Measurements from ENCODE around the gene ARL14EP. TPM values are rescaled to one million over a fixed set of nuclear protein-coding genes. Genes with fewer than 3 reads are reported as not detected.
A peak's percentile ranks its signal among the peaks of the same experiment; 100 is the strongest.

The ARL14EP gene
- polyA plus RNA-seq, 1 experiment = 47.2 TPM

DNA sequence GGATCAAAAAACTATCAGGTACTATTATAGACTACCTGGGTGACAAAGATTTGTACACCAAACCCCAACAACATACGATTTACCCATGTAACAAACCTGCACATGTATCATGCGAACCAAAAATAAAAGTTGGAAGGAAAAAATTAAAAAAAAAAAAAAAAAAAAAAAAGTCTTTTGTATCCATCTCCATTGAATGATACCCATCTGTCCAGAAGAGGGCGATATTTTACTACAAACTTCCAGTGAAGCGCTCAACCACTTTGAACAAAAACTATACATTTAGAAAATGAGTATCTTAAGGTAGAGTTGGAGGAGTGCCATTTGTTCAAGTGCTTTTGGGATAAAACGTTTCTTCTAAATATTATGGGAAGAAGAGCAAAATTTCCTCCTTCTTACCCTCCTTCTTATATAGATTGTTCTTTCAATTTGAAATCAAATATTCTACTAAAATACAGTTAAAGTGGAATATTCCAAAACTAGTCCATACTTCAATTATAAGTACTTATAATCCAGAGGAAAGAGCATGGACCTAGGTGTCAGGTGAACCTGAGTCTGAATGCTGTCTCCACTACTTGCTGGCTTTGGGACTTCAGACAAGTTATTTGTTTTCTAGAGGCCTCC lies 23.3 kb downstream of the ARL14EP start:
- Histone ChIP-seq H3K9me3 (ENCODE audit: control insufficient read depth, insufficient read depth, low read length) (no peaks in the 10 kb centered on the region), H3K4me3 (ENCODE audit: low read depth, low read length) (no peak overlapping the region), H3K27ac (ENCODE audit: low read depth, low read length) (no peak overlapping the region), H3K27me3 (ENCODE audit: control insufficient read depth, insufficient read depth, low read length) (no peaks in the 10 kb centered on the region)
- peak; percentile 62 for TF ChIP-seq CTCF (IDR thresholded peaks at IDR 0.05; ENCODE audit: low read depth, low read length)
- CTCF ChIA-PET = interaction anchor here (0.6 to 4.8 kb wide), 11 partner anchors 12 to 579 kb away, joined by 3 to 77 read pairs (median 3); partner anchors contain the start of gene ARL14EP
- POLR2A ChIA-PET = no interaction called here
- DNase-seq (ENCODE audit: low read depth, low spot score) = peak; percentile 15

DNA sequence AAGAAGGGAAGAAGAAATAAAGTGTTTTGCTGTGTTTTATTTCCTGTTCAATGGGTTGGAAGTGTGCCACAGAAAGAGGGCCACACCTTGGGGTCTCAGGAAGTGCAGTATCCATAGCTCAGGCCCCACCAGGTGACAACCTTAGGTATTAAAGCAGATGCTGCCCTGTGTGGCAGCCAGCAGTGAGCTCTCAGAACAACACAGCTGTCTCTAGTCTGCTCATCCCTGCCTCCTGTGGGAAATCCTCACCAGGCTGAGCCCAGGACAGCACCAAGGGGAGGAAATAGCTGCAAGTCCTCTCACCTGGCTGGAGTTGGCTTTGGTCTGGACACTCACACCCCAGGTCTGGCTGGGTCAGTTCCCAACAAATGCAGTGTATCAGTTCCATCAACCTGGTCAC lies 25.1 kb downstream of the ARL14EP start:
- ChIA-PET POLR2A (no interaction called here), CTCF (interaction anchor here (0.6 to 1.4 kb wide), 4 partner anchors 25 to 577 kb away, joined by 3 to 8 read pairs (median 7); partner anchors contain the start of gene ARL14EP)
- DNase-seq (ENCODE audit: low read depth, low spot score) = no peak
- TF ChIP-seq CTCF (IDR thresholded peaks at IDR 0.05; ENCODE audit: low read depth, low read length) = no peak
- Histone ChIP-seq H3K4me3 (ENCODE audit: low read depth, low read length) (no peak overlapping the region), H3K9me3 (ENCODE audit: control insufficient read depth, insufficient read depth, low read length) (no peaks in the 10 kb centered on the region), H3K27me3 (ENCODE audit: control insufficient read depth, insufficient read depth, low read length) (no peaks in the 10 kb centered on the region), H3K27ac (ENCODE audit: low read depth, low read length) (no peak overlapping the region)

DNA sequence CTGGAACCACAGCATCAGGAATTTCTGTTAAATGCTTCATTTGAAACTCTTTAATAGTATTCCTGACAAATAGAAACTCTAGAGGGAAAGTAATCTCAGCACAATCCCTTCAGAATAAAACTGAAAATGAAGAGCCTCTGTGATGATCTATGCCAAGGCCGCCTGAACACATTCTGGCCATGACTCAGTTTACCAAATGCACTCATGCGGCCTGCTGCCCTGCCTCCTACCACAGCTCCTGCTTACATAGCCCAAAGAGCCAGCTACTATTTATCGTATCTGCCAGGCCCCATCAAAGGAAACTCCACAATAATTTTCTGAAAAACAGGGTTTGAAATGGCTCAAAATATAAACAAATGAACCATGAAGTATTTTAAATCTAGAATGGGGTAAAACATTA lies 27.0 kb downstream of the ARL14EP start:
- H3K27ac ChIP-seq (ENCODE audit: low read depth, low read length) = no peak overlapping the region
- no peak for TF ChIP-seq CTCF (IDR thresholded peaks at IDR 0.05; ENCODE audit: low read depth, low read length)

GRCh38 chr11:30350384-30350783 lies 27.5 kb downstream of the ARL14EP start:
- no peak overlapping the region for H3K27ac ChIP-seq (ENCODE audit: low read depth, low read length)
- no peak for TF ChIP-seq CTCF (IDR thresholded peaks at IDR 0.05; ENCODE audit: low read depth, low read length)
- ChIA-PET CTCF (interaction anchor here (2.3 kb wide), 1 partner anchor 564 kb away, joined by 8 read pairs; no protein-coding TSS in a partner anchor), POLR2A (no interaction called here)
- H3K27me3 ChIP-seq (ENCODE audit: control insufficient read depth, insufficient read depth, low read length) = no peaks in the 10 kb centered on the region
- no peak overlapping the region for H3K4me3 ChIP-seq (ENCODE audit: low read depth, low read length)
- DNase-seq (ENCODE audit: low read depth, low spot score) = no peak
- H3K9me3 ChIP-seq (ENCODE audit: control insufficient read depth, insufficient read depth, low read length) = no peaks in the 10 kb centered on the region

More for the DNA sequence above, 27.0 kb downstream of the ARL14EP start:
- ChIA-PET POLR2A (no interaction called here), CTCF (interaction anchor here (2.3 kb wide), 1 partner anchor 564 kb away, joined by 8 read pairs; no protein-coding TSS in a partner anchor)
- Histone ChIP-seq H3K27me3 (ENCODE audit: control insufficient read depth, insufficient read depth, low read length) (no peaks in the 10 kb centered on the region), H3K9me3 (ENCODE audit: control insufficient read depth, insufficient read depth, low read length) (no peaks in the 10 kb centered on the region), H3K4me3 (ENCODE audit: low read depth, low read length) (no peak overlapping the region)
- DNase-seq (ENCODE audit: low read depth, low spot score) = no peak

DNA sequence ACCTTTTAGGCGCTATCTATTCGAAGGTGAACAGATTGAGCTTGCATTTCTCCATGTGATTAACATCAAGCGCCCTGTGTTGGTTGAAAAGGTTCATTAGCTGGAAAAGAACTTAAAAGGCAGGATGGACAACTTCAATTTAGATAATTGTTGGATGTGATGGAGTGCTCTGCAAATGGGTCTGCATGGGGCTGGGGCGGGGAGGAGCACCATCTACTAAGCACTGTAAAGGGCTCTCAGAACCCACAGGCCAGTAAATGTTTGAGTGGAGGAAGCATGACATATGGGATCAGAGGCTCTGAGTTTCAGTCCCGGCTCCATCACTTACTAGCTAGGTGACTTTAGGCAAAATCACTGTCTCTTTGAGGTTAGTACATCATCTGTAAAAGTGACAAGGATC lies 28.2 kb downstream of the ARL14EP start:
- Histone ChIP-seq H3K4me3 (ENCODE audit: low read depth, low read length) (no peak overlapping the region), H3K27ac (ENCODE audit: low read depth, low read length) (no peak overlapping the region), H3K27me3 (ENCODE audit: control insufficient read depth, insufficient read depth, low read length) (no peaks in the 10 kb centered on the region), H3K9me3 (ENCODE audit: control insufficient read depth, insufficient read depth, low read length) (no peaks in the 10 kb centered on the region)
- no peak for DNase-seq (ENCODE audit: low read depth, low spot score)
- ChIA-PET CTCF (interaction anchor here (0.8 to 2.3 kb wide), 2 partner anchors 111 to 563 kb away, joined by 3 to 8 read pairs; no protein-coding TSS in a partner anchor), POLR2A (no interaction called here)
- TF ChIP-seq CTCF (IDR thresholded peaks at IDR 0.05; ENCODE audit: low read depth, low read length) = no peak

Measured in AG04450 (cell line).